ENCODE results near the gene TATDN2. TPM values are rescaled to one million over a fixed set of nuclear protein-coding genes. Genes with fewer than 3 reads are reported as not detected.
"Not testable (repeated sequence)": the region's sequence is repeated elsewhere in the genome, so short reads cannot be mapped to it uniquely, and the experiment has no call there.

TATDN2 gene
- total RNA-seq, 1 experiment from 2014 or later = 22.6 TPM

DNA sequence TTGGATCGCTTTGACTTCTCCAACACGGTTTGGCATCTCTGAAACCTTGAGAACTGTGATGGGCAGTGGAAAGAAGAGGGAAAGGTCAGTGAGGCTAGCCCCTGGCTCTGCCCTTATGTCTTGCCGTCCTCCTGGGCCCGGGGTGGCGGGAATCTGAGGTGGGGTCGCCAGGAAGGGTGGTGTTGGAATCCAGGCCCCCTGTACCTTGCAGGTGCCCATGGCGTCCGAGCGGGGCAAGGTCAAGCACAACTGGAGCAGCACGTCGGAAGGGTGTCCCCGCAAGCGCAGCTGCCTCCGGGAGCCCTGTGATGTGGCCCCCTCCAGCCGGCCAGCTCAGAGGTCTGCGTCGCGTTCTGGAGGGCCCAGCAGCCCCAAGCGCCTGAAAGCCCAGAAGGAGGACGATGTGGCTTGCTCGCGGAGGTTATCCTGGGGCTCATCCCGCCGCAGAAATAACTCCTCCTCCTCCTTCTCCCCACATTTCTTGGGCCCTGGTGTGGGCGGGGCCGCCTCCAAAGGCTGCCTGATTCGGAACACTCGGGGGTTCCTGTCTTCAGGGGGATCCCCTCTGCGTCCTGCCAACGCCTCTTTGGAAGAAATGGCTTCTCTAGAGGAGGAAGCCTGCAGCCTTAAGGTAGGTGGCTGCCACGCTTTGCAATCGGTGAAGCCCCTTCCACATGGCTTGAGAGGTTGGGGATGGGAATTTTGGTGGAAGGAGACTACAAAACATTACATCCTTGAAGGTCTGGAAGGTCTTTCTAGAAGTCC is 907 bp downstream of the TATDN2 start:
- Histone ChIP-seq H3K27ac (peak overlapping the region; percentile 64), H3K27me3 (no peaks in the 10 kb centered on the region), H3K36me3 (peaks cover 12% of the 10 kb centered on the region), H3K4me1 (no peaks in the 10 kb centered on the region), H3K4me3 (peak overlapping the region; percentile 75), H3K9me3 (replicated peaks) (peaks cover 14% of the 10 kb centered on the region)
- DNase-seq = peak; percentile 32 to 43

DNA sequence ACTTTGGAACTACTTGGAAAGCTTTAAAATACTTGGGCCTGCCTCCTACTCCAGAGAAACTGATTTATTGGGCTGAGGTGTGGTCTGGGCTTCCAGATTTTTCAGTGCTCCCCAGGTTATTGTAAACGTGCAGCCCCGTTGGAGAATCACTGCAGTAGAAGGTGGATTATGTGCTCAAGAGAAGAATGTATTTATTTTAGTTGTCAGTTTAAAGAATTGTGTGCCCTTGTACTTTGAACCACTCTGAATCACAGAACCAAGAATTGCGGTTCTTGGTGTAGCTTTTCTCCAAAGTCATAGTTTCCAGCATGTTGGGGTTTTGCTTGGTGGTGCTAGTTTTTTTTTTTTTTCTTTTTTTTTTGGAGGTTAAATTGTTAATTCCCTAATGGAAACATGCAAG is 1.6 kb downstream of the TATDN2 start:
- Histone ChIP-seq H3K9me3 (replicated peaks) (peaks cover 8% of the 10 kb centered on the region), H3K4me1 (no peaks in the 10 kb centered on the region), H3K27ac (no peak overlapping the region; the same call in 1 of the 2 replicates), H3K27me3 (no peaks in the 10 kb centered on the region), H3K36me3 (peaks cover 12% of the 10 kb centered on the region), H3K4me3 (peak overlapping the region; percentile 75)
- DNase-seq = no peak

GRCh38 chr3:10251006-10251405 is 2.7 kb downstream of the TATDN2 start:
- H3K9me3 ChIP-seq (replicated peaks) = no peaks in the 10 kb centered on the region
- no peak for DNase-seq
- no peaks in the 10 kb centered on the region for H3K4me1 ChIP-seq
- H3K4me3 ChIP-seq = no peak overlapping the region
- no peaks in the 10 kb centered on the region for H3K27me3 ChIP-seq
- H3K36me3 ChIP-seq = peaks cover 16% of the 10 kb centered on the region
- H3K27ac ChIP-seq = no peak overlapping the region

DNA sequence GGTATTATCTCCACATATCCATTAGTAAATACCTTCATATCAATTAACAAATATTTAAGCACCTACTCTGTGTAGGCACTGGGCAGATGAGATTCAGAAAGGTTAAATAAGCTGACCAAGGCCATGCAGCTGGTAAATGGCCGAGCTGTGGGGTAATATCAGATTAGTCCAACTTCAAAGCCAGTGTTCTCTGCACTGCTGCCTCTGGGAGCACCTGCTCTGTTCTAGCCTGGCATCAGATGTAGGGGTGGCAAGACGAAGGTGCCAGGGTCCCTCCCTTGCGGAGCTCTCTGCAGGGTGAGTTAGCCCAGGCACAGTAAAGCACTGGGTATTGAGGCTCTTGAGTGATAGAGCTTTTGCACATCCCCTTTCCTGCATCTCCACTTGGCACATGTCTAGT is 5.5 kb downstream of the TATDN2 start:
- Histone ChIP-seq H3K9me3 (replicated peaks) (no peaks in the 10 kb centered on the region), H3K36me3 (peaks cover 16% of the 10 kb centered on the region), H3K4me3 (no peak overlapping the region), H3K27me3 (no peaks in the 10 kb centered on the region), H3K27ac (no peak overlapping the region), H3K4me1 (no peaks in the 10 kb centered on the region)
- no peak for DNase-seq

DNA sequence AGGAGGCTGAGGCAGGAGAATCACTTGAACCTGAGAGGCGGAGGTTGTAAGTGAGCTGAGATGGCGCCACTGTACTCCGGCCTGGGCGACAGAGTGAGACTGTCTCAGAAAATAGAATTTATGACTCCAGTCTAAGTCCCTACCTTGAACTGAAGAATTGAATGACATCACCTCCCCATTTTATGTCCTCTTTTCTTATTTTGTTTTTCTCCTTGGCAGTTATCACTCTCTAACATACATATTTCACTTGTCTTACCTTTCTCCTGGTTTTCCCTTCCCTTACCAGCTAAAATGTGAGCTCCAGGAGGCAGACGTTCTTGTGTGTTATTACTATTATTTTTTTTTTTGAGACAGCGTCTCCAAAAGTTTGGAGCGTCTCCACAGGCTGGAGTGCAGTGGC is 7.6 kb downstream of the TATDN2 start:
- H3K4me1 ChIP-seq = no peaks in the 10 kb centered on the region
- DNase-seq = no peak
- no peak overlapping the region for H3K4me3 ChIP-seq
- no peaks in the 10 kb centered on the region for H3K27me3 ChIP-seq
- no peak overlapping the region for H3K27ac ChIP-seq
- peaks cover 16% of the 10 kb centered on the region for H3K36me3 ChIP-seq
- H3K9me3 ChIP-seq (replicated peaks) = no peaks in the 10 kb centered on the region

- Histone ChIP-seq H3K4me3 (no peak overlapping the region), H3K36me3 (peaks cover 22% of the 10 kb centered on the region), H3K27ac (no peak overlapping the region), H3K4me1 (no peaks in the 10 kb centered on the region), H3K9me3 (replicated peaks) (no peaks in the 10 kb centered on the region), H3K27me3 (no peaks in the 10 kb centered on the region)
- DNase-seq = no peak
These were observed 10.8 kb downstream of the TATDN2 start for GRCh38 chr3:10259036-10259435.

GRCh38 chr3:10259798-10260197 is 11.5 kb downstream of the TATDN2 start:
- Histone ChIP-seq H3K9me3 (replicated peaks) (no peaks in the 10 kb centered on the region), H3K4me3 (no peak overlapping the region), H3K4me1 (no peaks in the 10 kb centered on the region), H3K36me3 (peaks cover 26% of the 10 kb centered on the region), H3K27ac (no peak overlapping the region), H3K27me3 (no peaks in the 10 kb centered on the region)
- no peak for DNase-seq

DNA sequence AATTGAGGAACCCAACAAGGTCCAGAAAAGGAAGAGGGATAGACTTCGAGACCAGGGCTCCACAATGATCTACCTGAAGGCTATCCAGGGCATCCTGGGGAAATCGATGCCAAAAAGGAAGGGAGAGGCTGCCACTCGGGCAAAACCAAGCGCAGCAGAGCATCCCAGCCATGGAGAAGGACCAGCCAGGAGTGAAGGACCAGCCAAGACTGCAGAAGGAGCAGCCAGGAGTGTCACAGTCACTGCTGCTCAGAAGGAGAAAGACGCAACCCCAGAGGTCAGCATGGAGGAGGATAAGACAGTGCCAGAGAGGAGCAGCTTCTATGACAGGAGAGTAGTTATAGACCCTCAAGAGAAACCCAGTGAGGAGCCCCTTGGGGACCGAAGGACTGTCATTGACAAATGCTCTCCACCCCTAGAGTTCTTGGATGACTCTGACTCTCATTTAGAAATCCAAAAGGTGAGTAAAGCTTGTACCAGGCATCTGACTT is 12.0 kb downstream of the TATDN2 start:
- Histone ChIP-seq H3K27ac (no peak overlapping the region), H3K4me3 (no peak overlapping the region), H3K9me3 (replicated peaks) (no peaks in the 10 kb centered on the region), H3K4me1 (no peaks in the 10 kb centered on the region), H3K36me3 (peaks cover 24% of the 10 kb centered on the region), H3K27me3 (no peaks in the 10 kb centered on the region)
- DNase-seq = no peak

DNA sequence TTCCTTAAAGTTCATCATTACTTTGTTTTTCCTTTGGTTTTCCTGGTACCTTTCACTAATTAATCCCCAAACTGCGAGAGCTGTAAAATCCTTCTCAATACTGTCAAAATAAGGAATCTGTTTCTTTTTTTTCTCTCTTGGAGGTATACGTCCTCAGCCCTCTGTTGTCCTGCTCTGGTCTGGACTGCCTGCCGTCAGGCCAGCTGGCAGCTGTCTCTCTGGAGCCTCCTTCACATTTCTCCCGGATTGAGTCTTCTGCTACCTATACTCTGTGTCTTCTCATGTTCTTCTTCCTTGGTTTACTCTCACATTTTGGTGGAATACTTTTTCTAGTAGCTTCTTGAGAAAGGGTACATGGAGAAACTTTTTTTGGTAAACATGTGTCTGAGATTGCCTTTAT is 13.8 kb downstream of the TATDN2 start:
- Histone ChIP-seq H3K27ac (no peak overlapping the region), H3K9me3 (replicated peaks) (no peaks in the 10 kb centered on the region), H3K36me3 (peaks cover 29% of the 10 kb centered on the region), H3K4me1 (no peaks in the 10 kb centered on the region), H3K27me3 (no peaks in the 10 kb centered on the region), H3K4me3 (no peak overlapping the region)
- no peak for DNase-seq

- peak in 1 of 2 experiments; percentile 24 for DNase-seq
- no peak overlapping the region for H3K4me3 ChIP-seq
- H3K36me3 ChIP-seq = peaks cover 33% of the 10 kb centered on the region
- no peak overlapping the region for H3K27ac ChIP-seq
- no peaks in the 10 kb centered on the region for H3K27me3 ChIP-seq
- H3K9me3 ChIP-seq (replicated peaks) = no peaks in the 10 kb centered on the region
- H3K4me1 ChIP-seq = no peaks in the 10 kb centered on the region
These were observed 15.5 kb downstream of the TATDN2 start for GRCh38 chr3:10263646-10264363.

DNA sequence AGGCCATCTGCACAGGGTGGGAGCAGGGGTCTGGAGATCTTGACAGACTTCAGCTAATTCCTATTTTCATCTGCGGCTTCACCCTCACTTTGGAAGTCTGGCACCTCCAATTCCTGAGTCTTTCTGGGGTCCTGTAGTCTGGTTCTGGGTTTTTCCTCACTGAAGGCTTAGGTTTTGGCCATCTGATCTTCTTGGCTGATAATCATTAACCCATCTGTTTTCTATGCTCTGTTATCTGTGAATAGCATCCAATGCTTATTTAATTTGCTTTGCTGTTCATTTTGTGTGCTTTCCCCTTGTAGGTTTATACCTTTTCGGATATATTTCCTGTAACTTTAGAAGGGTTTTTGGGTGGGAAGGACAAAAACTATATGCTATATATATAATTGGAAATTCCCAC is 17.6 kb downstream of the TATDN2 start:
- Histone ChIP-seq H3K4me3 (no peak overlapping the region), H3K9me3 (replicated peaks) (no peaks in the 10 kb centered on the region), H3K36me3 (peaks cover 34% of the 10 kb centered on the region), H3K4me1 (no peaks in the 10 kb centered on the region), H3K27me3 (no peaks in the 10 kb centered on the region), H3K27ac (no peak overlapping the region)
- DNase-seq = no peak

DNA sequence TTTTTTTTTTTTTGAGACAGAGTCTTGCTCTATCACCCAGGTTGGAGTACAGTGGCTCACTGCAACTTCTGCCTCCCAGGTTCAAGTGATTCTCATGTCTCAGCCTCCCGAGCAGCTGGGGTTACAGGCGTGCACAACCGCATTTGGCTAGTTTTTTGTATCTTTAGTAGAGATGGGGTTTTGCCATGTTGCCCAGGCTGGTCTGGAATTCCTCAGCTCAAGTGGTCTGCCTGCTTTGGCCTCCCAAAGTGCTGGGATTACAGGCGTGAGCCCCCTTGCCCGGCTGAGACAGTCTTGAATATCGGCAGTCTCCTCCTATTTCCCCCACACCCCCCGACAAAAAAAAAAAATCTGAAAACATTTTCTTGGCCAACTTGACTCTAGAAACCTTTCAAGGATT is 18.7 kb downstream of the TATDN2 start:
- DNase-seq; H3K9me3 ChIP-seq (replicated peaks); H3K4me3 ChIP-seq; H3K27ac ChIP-seq; H3K27me3 ChIP-seq; H3K4me1 ChIP-seq: not testable (repeated sequence)
- H3K36me3 ChIP-seq = peaks cover 27% of the 10 kb centered on the region

GRCh38 chr3:10268116-10268515 is 19.9 kb downstream of the TATDN2 start:
- no peak overlapping the region for H3K4me3 ChIP-seq
- H3K27ac ChIP-seq = no peak overlapping the region
- no peaks in the 10 kb centered on the region for H3K27me3 ChIP-seq
- no peak for DNase-seq
- peaks cover 32% of the 10 kb centered on the region for H3K36me3 ChIP-seq
- H3K9me3 ChIP-seq (replicated peaks) = no peaks in the 10 kb centered on the region
- no peaks in the 10 kb centered on the region for H3K4me1 ChIP-seq

DNA sequence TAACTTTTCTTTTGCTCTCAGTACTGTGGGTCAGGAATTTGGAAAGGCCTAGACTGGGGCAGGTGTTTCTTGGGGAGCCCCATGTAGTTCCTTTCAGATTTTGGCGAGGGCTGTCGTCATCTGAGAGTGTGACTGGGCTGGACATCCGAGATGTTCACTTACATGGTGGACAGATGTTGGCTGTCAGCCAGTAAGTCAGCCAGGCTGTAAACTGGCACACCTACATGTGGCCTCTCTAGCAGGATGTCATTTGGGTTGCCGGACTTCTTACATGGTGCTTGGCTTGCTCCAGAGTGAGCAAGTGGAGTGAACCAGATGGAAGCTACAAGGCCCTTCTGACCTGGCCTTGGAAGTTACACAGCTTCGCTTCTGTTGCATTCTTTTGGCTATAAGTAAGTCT is 20.7 kb downstream of the TATDN2 start:
- no peak overlapping the region for H3K4me3 ChIP-seq
- H3K36me3 ChIP-seq = peaks cover 33% of the 10 kb centered on the region
- H3K27ac ChIP-seq = no peak overlapping the region
- no peaks in the 10 kb centered on the region for H3K27me3 ChIP-seq
- H3K4me1 ChIP-seq = no peaks in the 10 kb centered on the region
- no peak for DNase-seq
- H3K9me3 ChIP-seq (replicated peaks) = no peaks in the 10 kb centered on the region

GRCh38 chr3:10269443-10269842 is 21.2 kb downstream of the TATDN2 start:
- Histone ChIP-seq H3K4me3 (no peak overlapping the region), H3K4me1 (no peaks in the 10 kb centered on the region), H3K27ac (no peak overlapping the region), H3K27me3 (no peaks in the 10 kb centered on the region), H3K36me3 (peaks cover 28% of the 10 kb centered on the region), H3K9me3 (replicated peaks) (no peaks in the 10 kb centered on the region)
- DNase-seq = no peak
